ENCODE data around the gene ACSL5. TPM values are rescaled to one million over a fixed set of nuclear protein-coding genes. Genes with fewer than 3 reads are reported as not detected.

The ACSL5 gene
- total RNA-seq, 1 donor from 2014 or later, result 1.5 TPM

DNA sequence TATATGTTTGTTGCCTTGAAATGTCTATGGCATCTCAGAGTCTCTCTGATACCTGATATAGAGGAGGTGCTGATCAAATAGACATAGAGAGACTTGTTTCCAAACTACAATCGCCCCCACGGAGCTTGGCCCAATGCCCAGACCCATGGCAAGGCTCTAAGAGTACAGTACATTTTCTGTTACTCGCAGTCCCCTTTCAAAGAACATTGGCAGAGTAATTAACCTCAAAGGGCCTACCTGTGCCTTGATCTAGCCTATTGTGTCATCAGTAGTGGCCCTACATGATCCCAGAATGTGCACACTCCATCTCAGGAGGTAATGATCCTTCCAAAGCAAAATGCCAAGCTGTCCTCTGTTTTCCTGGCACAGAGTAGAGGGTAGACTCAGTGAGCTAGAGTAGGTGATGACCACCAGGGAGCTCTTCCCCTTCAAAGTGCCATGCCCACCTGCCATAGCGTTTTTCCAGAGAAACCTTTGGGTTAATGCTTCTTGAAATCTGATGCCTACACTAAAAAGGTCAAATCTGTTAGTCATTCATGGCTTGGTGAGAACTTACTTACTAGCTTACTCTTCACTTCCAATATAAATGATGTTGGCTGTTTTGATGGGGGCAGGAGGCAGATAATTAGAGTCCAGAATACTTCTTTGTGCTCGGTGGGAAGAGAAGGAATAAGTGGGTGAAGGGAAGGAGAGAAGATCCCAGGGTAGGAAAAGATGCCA is 41.2 kb upstream of the ACSL5 start:
- Histone ChIP-seq H3K36me3 (ENCODE audit: control insufficient read depth, insufficient read depth, low read length) (no peaks in the 10 kb centered on the region), H3K4me3 (ENCODE audit: low read depth, low read length) (no peak overlapping the region), H3K27me3 (ENCODE audit: control insufficient read depth, insufficient read depth, low read length) (peaks cover 3% of the 10 kb centered on the region)
- TF ChIP-seq CTCF (IDR thresholded peaks at IDR 0.05; ENCODE audit: insufficient read depth, low read length, poor library complexity, severe bottlenecking), result no peak
- no peak for DNase-seq (ENCODE audit: low read depth)

DNA sequence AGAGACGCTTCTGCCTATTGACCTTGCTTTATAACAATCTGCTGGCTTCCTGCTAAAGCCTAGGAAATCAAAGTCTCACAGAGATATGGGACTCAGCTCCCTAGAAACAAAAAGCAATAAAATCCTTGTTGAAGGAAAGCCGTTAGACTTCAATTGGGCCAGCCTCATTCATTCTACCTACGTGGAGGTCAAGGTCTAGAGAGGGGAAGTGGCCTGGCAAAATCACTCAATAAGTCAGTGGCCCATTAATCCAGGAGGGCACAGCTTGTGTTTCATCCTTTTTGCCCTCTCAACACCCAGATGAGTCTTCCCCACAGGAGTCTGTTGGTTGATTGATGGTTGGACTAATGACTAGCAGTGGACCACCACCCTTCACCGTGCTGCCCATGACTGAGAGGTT is 40.5 kb upstream of the ACSL5 start:
- DNase-seq (ENCODE audit: low read depth), result no peak
- no peak for TF ChIP-seq CTCF (IDR thresholded peaks at IDR 0.05; ENCODE audit: insufficient read depth, low read length, poor library complexity, severe bottlenecking)
- Histone ChIP-seq H3K4me3 (ENCODE audit: low read depth, low read length) (no peak overlapping the region), H3K36me3 (ENCODE audit: control insufficient read depth, insufficient read depth, low read length) (no peaks in the 10 kb centered on the region), H3K27me3 (ENCODE audit: control insufficient read depth, insufficient read depth, low read length) (peaks cover 3% of the 10 kb centered on the region)

DNA sequence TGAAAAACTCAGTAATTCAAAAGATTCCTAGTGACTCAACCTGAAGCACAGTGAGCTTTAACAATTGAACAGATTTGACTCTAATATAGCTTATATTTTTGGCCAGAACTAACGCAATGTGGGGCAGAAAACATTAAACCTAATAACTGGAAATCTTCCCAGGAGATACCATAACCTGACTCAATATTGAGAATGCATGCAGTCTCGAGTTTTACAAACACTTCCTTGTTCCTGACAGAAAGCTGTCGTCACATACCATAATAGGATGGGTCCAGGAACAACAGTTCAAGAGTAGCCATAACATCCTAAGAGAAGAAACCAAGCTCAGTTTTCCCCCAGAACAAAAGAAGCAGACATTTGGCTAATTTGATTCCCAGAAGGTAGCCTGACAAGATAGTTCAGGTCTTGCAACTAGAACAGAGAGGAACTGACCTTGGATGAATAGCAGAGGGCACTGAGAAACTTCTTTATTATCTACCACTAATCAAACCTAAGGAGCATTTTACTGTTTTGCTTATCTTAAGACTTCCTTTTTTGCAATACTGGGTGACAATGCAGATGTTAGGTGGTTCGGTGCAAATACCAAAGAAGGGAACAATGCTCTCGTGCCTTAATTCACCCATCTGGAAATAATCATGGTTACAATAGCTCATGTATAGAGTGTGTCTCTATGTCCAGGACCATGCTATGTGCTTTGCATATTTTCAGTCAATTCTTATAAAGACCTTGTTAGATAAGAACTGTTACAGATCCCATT is 38.6 kb upstream of the ACSL5 start:
- no peak overlapping the region for H3K4me3 ChIP-seq (ENCODE audit: low read depth, low read length)
- TF ChIP-seq CTCF (IDR thresholded peaks at IDR 0.05; ENCODE audit: insufficient read depth, low read length, poor library complexity, severe bottlenecking), result no peak
- no peak for DNase-seq (ENCODE audit: low read depth)
- no peaks in the 10 kb centered on the region for H3K36me3 ChIP-seq (ENCODE audit: control insufficient read depth, insufficient read depth, low read length)
- peaks cover 3% of the 10 kb centered on the region for H3K27me3 ChIP-seq (ENCODE audit: control insufficient read depth, insufficient read depth, low read length)

DNA sequence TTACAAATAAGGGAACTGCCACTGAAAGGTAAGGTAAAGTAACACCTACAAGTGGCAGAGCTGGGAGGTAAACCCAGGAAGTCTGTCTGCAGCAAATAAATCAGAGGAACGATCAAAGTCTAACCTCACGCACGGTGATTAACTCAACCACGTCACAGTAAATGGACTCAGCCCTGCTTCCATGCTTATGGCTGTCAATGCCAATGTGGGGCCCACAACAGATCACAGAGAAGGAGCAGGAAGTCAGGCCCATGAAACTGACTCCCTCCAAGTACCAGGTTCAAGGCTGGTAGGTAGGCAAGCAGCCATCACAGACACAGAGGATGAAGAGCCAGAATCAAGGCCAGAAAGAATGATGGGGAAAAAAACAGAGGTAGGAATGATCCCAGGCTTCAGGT is 38.0 kb upstream of the ACSL5 start:
- H3K36me3 ChIP-seq (ENCODE audit: control insufficient read depth, insufficient read depth, low read length), result no peaks in the 10 kb centered on the region
- H3K27me3 ChIP-seq (ENCODE audit: control insufficient read depth, insufficient read depth, low read length), result peaks cover 3% of the 10 kb centered on the region
- no peak for DNase-seq (ENCODE audit: low read depth)
- no peak overlapping the region for H3K4me3 ChIP-seq (ENCODE audit: low read depth, low read length)
- no peak for TF ChIP-seq CTCF (IDR thresholded peaks at IDR 0.05; ENCODE audit: insufficient read depth, low read length, poor library complexity, severe bottlenecking)

GRCh38 chr10:112336556-112337201 is 37.2 kb upstream of the ACSL5 start:
- H3K4me3 ChIP-seq (ENCODE audit: low read depth, low read length), result no peak overlapping the region

More at GRCh38 chr10:112336556-112337201, 37.2 kb upstream of the ACSL5 start:
- peaks cover 3% of the 10 kb centered on the region for H3K27me3 ChIP-seq (ENCODE audit: control insufficient read depth, insufficient read depth, low read length)
- DNase-seq (ENCODE audit: low read depth), result no peak
- H3K36me3 ChIP-seq (ENCODE audit: control insufficient read depth, insufficient read depth, low read length), result no peaks in the 10 kb centered on the region
- TF ChIP-seq CTCF (IDR thresholded peaks at IDR 0.05; ENCODE audit: insufficient read depth, low read length, poor library complexity, severe bottlenecking), result no peak
